Activated naive CD4-positive, alpha-beta T cell treated with anti-CD3 and anti-CD28 coated beads, Interleukin-2, amount 50 U/mL, for 72 hours (primary cell): ENCODE data around the gene INPP4A. TPM values are rescaled to one million over a fixed set of nuclear protein-coding genes. Genes with fewer than 3 reads are reported as not detected.
A peak's percentile ranks its signal among the peaks of the same experiment; 100 is the strongest.

Experiments used
- ATAC-seq, 2 donors: fragments of 150-1000 bp; cut with Tn5 transposase; 2 replicates each; pipeline ENCODE4 v1.10.0; 2021; ENCODE audit warnings: mild to moderate bottlenecking in 2 of 2, moderate library complexity in 2 of 2
- DNase-seq, 2 donors: peaks; one replicate each; pipeline ENCODE4 v3.0.0; 2021 to 2022; ENCODE audit warnings: low spot score in 2 of 2
- H3K27ac Mint-ChIP-seq, 2 donors: one replicate each; pipeline ENCODE4 v1.8.0; 2022; ENCODE audit warnings: mild to moderate bottlenecking in 2 of 2, mixed read lengths in 2 of 2
- H3K36me3 Mint-ChIP-seq, 2 donors: one replicate each; pipeline ENCODE4 v1.8.0; 2022; ENCODE audit warnings: mixed read lengths in 2 of 2
- H3K9me3 Mint-ChIP-seq, 2 donors: one replicate each; pipeline ENCODE4 v1.8.0; 2022; ENCODE audit warnings: mixed read lengths in 2 of 2
- total RNA-seq, 2 donors: library from RNA; stranded (reverse); gene quantifications; one replicate each; pipeline ENCODE4 v1.2.3, GENCODE V29; 2022

Gene INPP4A
- total RNA-seq, 2 donors from 2014 or later = 46.6 to 48.1 TPM

- DNase-seq (no peak), ATAC-seq (no peak)
- H3K9me3 Mint-ChIP-seq = peaks cover 0 to 6% of the 10 kb centered on the region in 2 donors
- peaks cover 5 to 18% of the 10 kb centered on the region in 2 donors for H3K36me3 Mint-ChIP-seq
- no peak overlapping the region for H3K27ac Mint-ChIP-seq
Measured at GRCh38 chr2:98489486-98489885, 44.8 kb downstream of the INPP4A start.

GRCh38 chr2:98489971-98490962, 45.6 kb downstream of the INPP4A start:
- H3K27ac Mint-ChIP-seq = no peak overlapping the region

GRCh38 chr2:98492441-98492840, 47.8 kb downstream of the INPP4A start:
- ATAC-seq (peak; percentile 50 to 53), DNase-seq (no peak)
- Mint-ChIP-seq H3K36me3 (peaks cover 15 to 46% of the 10 kb centered on the region in 2 donors), H3K9me3 (peaks cover 7 to 19% of the 10 kb centered on the region in 2 donors), H3K27ac (no peak overlapping the region)

More at GRCh38 chr2:98489971-98490962, 45.6 kb downstream of the INPP4A start:
- H3K9me3 Mint-ChIP-seq = peaks cover 0 to 10% of the 10 kb centered on the region in 2 donors
- ATAC-seq (no peak), DNase-seq (no peak)
- H3K36me3 Mint-ChIP-seq = peaks cover 6 to 26% of the 10 kb centered on the region in 2 donors

- peaks cover 7 to 19% of the 10 kb centered on the region in 2 donors for H3K9me3 Mint-ChIP-seq
- H3K36me3 Mint-ChIP-seq = peaks cover 15 to 59% of the 10 kb centered on the region in 2 donors
- ATAC-seq (no peak), DNase-seq (no peak)
- H3K27ac Mint-ChIP-seq = no peak overlapping the region
Measured at GRCh38 chr2:98494699-98495098, 50.0 kb downstream of the INPP4A start.

GRCh38 chr2:98496750-98497493, 52.3 kb downstream of the INPP4A start:
- DNase-seq (no peak), ATAC-seq (no peak)
- H3K36me3 Mint-ChIP-seq = peaks cover 15 to 61% of the 10 kb centered on the region in 2 donors
- peaks cover 7 to 19% of the 10 kb centered on the region in 2 donors for H3K9me3 Mint-ChIP-seq
- no peak overlapping the region for H3K27ac Mint-ChIP-seq

GRCh38 chr2:98498703-98499440, 54.2 kb downstream of the INPP4A start:
- Mint-ChIP-seq H3K36me3 (peaks cover 15 to 54% of the 10 kb centered on the region in 2 donors), H3K27ac (peak overlapping the region in 1 of 2 donors; percentile 1)
- DNase-seq = no peak

GRCh38 chr2:98500561-98500960, 55.9 kb downstream of the INPP4A start:
- DNase-seq (no peak), ATAC-seq (no peak)
- H3K9me3 Mint-ChIP-seq = peaks cover 7 to 9% of the 10 kb centered on the region in 2 donors
- peaks cover 9 to 37% of the 10 kb centered on the region in 2 donors for H3K36me3 Mint-ChIP-seq
- H3K27ac Mint-ChIP-seq = peak overlapping the region in 1 of 2 donors; percentile 47

More at GRCh38 chr2:98498703-98499440, 54.2 kb downstream of the INPP4A start:
- no peak for ATAC-seq
- peaks cover 7 to 19% of the 10 kb centered on the region in 2 donors for H3K9me3 Mint-ChIP-seq

GRCh38 chr2:98501223-98501622, 56.6 kb downstream of the INPP4A start:
- no peak overlapping the region for H3K27ac Mint-ChIP-seq
- no peak for ATAC-seq
- DNase-seq = no peak
- peaks cover 8 to 33% of the 10 kb centered on the region in 2 donors for H3K36me3 Mint-ChIP-seq
- peaks cover 7% of the 10 kb centered on the region in 2 donors for H3K9me3 Mint-ChIP-seq

GRCh38 chr2:98501876-98502275, 57.2 kb downstream of the INPP4A start:
- no peak for ATAC-seq
- H3K9me3 Mint-ChIP-seq = peaks cover under 1% of the 10 kb centered on the region in 2 donors
- peak overlapping the region in 1 of 2 donors; percentile 55 for H3K27ac Mint-ChIP-seq
- H3K36me3 Mint-ChIP-seq = peaks cover 2 to 33% of the 10 kb centered on the region in 2 donors
- no peak for DNase-seq

- ATAC-seq (no peak), DNase-seq (no peak)
- no peak overlapping the region for H3K27ac Mint-ChIP-seq
- peaks cover 0 to 30% of the 10 kb centered on the region in 2 donors for H3K36me3 Mint-ChIP-seq
- H3K9me3 Mint-ChIP-seq = no peaks in the 10 kb centered on the region
Measured at GRCh38 chr2:98502556-98503335, 58.1 kb downstream of the INPP4A start.

- DNase-seq (no peak), ATAC-seq (no peak)
- Mint-ChIP-seq H3K27ac (no peak overlapping the region), H3K9me3 (no peaks in the 10 kb centered on the region), H3K36me3 (peaks cover 0 to 22% of the 10 kb centered on the region in 2 donors)
Measured at GRCh38 chr2:98503481-98504105, 58.9 kb downstream of the INPP4A start.

- Mint-ChIP-seq H3K27ac (no peak overlapping the region), H3K9me3 (no peaks in the 10 kb centered on the region), H3K36me3 (peaks cover 0 to 21% of the 10 kb centered on the region in 2 donors)
- ATAC-seq (no peak), DNase-seq (no peak)
Measured at GRCh38 chr2:98504381-98505109, 59.9 kb downstream of the INPP4A start.

- no peaks in the 10 kb centered on the region for H3K9me3 Mint-ChIP-seq
- peak overlapping the region in 1 of 2 donors; percentile 62 for H3K27ac Mint-ChIP-seq
- DNase-seq = no peak
- peak; percentile 21 to 29 for ATAC-seq
- H3K36me3 Mint-ChIP-seq = peaks cover 0 to 15% of the 10 kb centered on the region in 2 donors
Measured at GRCh38 chr2:98505311-98505808, 60.7 kb downstream of the INPP4A start.

GRCh38 chr2:98505971-98506664, 61.5 kb downstream of the INPP4A start:
- peak overlapping the region in 1 of 2 donors; percentile 72 for H3K27ac Mint-ChIP-seq
- H3K36me3 Mint-ChIP-seq = peaks cover 0 to 13% of the 10 kb centered on the region in 2 donors
- DNase-seq = no peak
- no peak for ATAC-seq
- no peaks in the 10 kb centered on the region for H3K9me3 Mint-ChIP-seq
